NCI-H2107 (cell line): ENCODE data around the gene MYRIP.
"Not testable (repeated sequence)": the region's sequence is repeated elsewhere in the genome, so short reads cannot be mapped to it uniquely, and the experiment has no call there.

Source experiments
- DNase-seq: peaks from one replicate; lab custom pipeline; 2025; lab: John Stamatoyannopoulos, UW

MYRIP gene

GRCh38 chr3:39971559-39972031 is 162.2 kb downstream of the MYRIP start:
- no peak for DNase-seq

DNA sequence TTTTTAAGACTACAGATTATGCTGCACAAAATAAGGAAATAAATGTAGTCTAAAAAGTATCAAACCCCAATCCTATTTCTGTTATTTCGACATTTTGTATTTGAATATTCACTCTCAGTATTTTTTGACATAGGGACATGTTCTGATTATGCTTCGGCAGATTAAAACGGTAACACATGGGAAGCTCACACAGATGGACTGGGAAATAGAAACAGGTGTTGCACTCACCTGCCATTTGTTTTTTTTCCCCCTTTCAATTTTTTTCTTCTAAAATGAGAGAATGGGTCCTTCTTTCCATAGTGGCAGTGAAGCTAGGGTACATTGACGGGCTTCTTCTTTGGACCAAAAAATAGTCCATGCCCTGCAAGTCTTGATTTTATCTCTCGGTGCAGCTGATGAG is 163.1 kb downstream of the MYRIP start:
- no peak for DNase-seq

DNA sequence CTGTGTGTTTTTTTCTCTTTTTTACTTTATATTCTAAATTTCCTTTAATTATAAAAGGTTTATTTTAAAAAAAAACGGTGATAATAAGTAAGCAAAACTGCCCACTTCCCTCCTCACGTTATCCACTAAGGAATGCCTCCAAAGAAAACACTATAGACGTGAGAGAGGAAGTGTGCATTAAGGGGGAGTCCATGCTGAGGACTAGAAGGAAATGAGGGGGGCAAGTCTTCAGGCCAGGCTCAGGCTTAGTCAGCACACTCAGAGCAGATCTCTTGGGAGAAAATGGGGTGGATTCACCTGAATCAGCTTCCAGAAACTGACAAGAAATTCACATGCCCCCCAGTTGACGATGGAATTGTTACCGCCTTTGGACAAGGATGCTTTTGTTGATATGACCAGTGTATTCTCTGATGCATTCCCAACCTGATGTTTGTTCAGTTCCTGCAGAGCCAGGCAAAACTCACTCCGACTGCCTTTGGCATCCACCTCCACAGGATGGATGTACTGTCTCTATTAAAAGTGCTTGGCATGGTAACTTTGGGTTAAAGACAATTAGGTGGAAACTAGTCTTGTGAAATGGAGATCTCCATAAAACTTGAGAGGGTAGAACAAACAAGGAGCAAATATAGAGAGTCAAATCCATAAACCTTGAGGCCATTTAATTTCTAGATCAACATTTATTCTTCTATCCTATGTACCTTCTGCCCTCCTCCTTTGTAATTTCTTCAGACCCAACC is 167.8 kb downstream of the MYRIP start:
- no peak for DNase-seq

DNA sequence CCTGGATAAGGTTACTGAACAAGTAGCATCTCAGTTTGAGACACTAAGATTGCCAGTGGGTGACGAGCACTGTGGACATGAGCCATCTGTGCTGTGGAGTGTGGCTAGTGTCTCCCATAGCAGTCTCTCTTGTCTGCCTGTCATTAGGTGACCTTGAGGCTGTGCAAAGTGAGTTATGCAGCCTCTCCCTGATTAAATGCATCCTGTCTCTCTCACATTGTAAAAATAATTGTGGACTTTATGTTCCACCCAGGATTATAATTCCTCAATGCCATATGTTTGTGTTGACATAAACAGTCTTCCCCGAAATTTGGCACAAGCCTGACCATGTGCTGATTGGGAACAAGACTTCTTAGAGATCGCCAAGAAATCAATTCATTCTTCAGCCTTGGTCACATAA is 168.9 kb downstream of the MYRIP start:
- DNase-seq = no peak

DNA sequence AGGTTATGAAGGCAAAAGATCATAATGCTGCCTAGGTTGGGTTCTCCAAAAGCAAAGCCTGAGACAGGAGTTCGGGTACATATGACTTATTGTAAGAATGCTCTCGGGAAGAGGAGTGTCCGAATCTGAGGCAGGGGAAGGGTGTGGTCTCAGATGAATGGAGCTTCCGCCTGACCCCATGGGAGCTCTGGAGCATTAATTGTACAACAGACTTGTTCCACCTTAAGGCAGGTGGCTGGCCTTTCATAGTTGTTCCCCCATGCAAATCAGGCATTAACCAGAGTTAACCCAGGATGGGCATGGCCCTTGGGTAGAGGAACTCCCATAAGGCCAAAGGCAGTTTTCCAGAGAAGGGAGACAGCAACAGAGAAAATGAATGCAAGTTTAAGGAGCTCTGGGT is 170.6 kb downstream of the MYRIP start:
- no peak for DNase-seq

DNA sequence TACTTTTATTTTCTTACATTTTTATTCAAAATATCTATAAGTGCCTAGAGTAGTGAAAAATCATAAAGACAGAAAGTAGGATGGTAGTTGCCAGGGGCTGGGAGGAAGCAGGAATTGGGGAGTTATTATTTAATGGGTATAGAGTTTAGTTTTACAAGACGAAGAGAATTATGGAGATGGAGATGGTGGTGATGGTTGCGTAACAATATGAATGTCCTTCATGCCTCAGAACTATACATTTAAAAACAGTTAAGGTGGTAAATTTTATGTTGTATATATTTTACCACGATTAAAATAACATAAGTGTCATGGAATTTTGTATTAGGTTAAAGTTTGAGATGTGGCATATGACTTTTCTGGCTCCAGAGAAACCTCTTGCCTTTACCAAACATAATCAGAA is 171.4 kb downstream of the MYRIP start:
- no peak for DNase-seq

GRCh38 chr3:39981547-39982184 is 172.3 kb downstream of the MYRIP start:
- no peak for DNase-seq

GRCh38 chr3:39982665-39983357 is 173.4 kb downstream of the MYRIP start:
- DNase-seq = no peak

DNA sequence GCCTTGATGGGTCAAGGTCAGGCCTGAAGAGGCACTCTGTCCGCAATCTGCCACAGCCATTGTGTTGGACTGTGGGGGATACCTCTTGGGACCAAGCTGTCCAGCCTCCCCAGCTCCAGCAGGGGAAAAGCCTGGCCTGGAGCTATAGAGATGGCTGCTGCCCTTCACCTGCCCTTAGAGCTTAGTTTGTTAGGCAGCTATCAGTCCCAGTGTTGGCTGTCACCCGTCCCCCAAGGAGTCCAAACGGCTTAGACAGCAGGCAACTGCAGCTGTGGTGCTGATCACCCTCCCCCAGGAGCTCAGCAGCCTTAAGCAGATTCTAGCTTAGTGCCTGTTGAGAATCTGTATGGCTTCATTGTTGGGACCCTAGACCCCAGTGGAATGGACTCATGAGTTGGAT is 180.3 kb downstream of the MYRIP start:
- no peak for DNase-seq

DNA sequence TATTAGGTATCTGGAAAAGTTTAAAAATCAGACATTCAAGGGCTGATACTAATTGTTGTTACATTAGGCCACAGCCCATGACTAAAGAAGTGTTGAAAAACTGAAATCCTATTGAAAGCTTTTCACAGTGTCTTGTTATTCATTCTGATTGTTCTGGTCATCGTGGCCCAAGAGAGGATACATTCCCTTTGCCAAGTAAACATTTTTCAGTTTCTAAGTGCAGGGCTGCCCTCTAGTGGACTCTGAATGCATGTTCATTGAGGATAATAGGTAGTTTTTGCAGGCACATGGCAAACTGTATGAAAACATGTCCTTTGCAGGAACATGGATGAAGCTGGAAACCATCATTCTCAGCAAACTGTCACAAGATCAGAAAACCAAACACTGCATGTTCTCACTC is 181.1 kb downstream of the MYRIP start:
- no peak for DNase-seq

GRCh38 chr3:40008796-40009195 is 199.4 kb downstream of the MYRIP start:
- no peak for DNase-seq

DNA sequence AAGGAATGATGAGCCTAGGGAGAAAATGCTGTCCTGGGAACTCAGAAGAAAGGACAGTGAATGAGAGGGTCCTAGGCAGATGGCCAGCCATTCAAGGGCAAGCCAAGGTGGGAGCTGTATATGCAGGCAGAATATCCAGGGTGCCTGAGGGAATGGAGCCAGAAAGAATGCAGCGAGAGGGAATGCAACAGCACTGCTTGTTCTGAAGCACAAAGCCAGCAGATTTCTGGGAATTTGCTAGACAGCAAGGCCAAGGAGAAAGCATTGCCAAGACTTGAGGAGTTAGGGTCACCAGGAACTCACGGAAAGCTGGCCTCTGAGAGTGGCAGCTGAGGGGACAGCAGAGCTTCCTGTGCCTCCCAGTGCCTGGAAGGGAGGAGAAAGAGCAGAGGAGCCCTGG is 200.6 kb downstream of the MYRIP start:
- no peak for DNase-seq

- no peak for DNase-seq
These were observed 203.0 kb downstream of the MYRIP start for GRCh38 chr3:40012381-40012780.

DNA sequence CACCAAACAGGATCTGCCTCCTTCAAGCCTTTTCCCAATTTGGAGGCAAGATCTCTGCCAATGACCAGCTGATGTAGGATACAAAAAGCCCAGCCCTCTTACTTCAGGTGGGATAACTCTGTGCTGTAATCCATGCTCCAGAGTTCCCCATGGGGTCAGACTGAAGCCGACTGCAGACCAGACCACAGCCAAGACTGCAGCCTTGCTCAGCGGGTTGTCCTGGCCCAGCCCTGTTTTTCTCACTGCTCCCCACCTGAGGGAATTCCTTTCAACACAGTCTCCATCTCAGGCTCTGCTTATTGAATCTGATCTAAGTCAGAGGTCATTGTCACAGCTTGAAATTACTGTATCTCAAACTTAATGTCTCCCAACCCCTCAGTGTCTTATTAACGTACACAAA is 207.0 kb downstream of the MYRIP start:
- DNase-seq = no peak

GRCh38 chr3:40018369-40018768 is 209.0 kb downstream of the MYRIP start:
- DNase-seq = no peak

DNA sequence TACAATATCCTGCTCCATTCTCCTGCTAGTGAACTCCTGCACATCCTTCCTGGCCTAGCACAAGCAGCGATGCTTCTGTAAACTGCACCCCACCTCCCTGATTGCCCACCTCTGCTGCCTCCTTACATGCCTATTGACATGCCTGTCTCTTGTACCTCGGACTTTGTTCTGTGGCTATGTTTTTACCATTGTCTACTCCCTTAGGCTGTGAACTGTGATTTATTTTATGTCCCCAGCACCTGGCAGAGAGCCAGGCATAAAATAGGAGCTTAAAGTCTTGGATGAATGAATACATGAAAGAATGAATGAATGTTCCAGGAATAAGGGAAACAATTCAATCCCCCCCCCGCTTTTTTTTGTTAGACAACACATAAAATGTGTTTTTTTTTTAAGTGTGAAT is 210.0 kb downstream of the MYRIP start:
- DNase-seq = no peak

DNA sequence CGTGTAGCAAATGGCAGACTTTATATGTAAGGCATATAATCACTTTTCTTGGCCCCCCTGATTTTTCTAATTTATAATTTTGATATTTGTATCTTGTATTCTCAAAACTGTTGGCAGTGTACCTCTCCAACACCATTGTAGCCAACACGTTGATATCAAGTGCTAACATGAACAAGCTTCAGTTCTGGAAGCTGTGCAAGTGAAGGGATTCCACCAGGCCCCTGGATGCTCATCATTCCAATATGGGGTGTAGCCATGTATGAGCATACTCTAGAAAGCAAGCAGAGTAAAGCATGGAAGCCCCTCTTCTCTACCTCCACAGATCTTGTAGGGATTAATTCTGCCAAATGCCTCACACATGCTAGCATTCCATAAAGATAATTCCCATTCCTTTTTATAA is 211.3 kb downstream of the MYRIP start:
- no peak for DNase-seq

DNA sequence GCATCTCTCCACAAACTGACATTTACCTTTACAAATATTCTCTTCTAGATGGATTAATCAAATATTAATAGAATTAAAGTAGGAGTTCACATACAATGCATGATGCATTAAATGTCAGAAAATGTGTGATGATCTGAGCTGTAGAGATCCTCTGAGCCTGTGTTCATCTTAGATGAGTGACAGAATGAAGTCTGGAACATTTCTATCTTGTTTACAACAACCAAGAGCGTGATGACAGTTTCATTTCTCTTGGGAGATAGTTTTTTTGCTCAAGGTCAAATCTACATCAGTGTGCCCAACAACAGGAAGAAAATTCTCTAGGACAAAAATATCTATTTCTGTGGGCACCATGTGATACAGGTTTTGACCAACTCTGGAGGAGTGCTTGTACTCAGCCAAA is 211.9 kb downstream of the MYRIP start:
- no peak for DNase-seq

DNA sequence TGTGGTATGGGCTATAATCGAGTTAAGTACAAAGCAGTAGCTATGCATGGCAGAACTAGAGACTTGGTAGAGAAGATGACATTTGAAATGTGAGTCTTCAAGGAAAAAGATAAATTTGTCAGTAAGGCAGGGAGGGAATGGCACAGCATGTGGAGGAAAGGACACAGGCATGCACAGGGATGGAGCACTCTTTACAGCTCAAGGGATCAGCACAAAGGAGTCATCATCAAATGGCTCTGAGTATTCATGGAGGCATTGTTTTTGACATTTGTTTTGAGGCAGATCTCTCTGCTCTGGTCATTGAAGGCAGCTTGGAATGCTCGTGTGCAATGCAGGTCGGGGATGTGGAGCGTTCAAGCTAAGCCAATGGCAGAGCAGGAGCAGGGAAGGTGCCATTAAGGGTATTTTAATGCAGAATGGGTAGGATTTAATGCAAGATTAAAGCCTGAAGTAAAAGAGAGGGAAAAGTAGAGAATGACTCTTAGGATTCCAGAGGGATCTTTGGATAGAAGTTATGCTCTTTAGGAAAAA is 213.0 kb downstream of the MYRIP start:
- no peak for DNase-seq

- DNase-seq = no peak
These were observed 215.1 kb downstream of the MYRIP start for GRCh38 chr3:40024526-40024925.

DNA sequence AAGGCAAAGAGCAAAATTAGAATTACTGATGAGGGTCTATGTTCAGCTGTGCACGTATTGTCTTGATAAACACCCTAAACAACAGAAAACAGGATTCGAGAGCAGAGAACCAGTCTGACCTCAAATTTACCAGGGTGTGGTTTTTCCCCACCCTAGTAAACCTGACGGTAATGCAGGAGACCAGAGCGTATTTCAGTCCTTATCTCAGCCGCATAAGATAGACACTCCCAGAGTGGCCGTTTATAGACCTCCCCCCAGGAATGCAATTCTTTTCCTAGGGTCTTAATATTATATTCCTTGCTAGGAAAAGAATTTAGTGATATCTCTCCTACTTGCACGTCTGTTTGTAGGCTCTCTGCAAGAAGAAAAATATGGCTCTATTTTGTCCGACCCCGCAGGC is 216.5 kb downstream of the MYRIP start:
- DNase-seq = not testable (repeated sequence)

GRCh38 chr3:40035177-40035576 is 225.8 kb downstream of the MYRIP start:
- no peak for DNase-seq

GRCh38 chr3:40037582-40037981 is 228.2 kb downstream of the MYRIP start:
- no peak for DNase-seq
